H1 (cell line): ENCODE data around the gene GPN2. TPM values are rescaled to one million over a fixed set of nuclear protein-coding genes. Genes with fewer than 3 reads are reported as not detected.

Source experiments
- CTCF ChIA-PET: fragments of 300-600 bp; sonication (Branson Sonifier 250); formaldehyde crosslinking; loops from one replicate; lab custom pipeline; 2021; ENCODE audit not compliant: partially characterized antibody; lab: Charles Lee
- POLR2A ChIA-PET: fragments of 300-600 bp; sonication (Branson Sonifier 250); formaldehyde crosslinking; loops from one replicate; lab custom pipeline; 2021; ENCODE audit warnings: inconsistent platforms; ENCODE audit not compliant: partially characterized antibody; lab: Charles Lee
- DNase-seq, 2 experiments: peaks; one replicate each; pipeline versions ENCODE4 v3.0.0 to v3.0.0-alpha.2; 2010 to 2022; ENCODE audit warnings: low spot score in 2 of 2, low read depth in 1 of 2, mixed read lengths in 1 of 2
- FAIRE-seq: peaks from 2 replicates; lab custom pipeline; 2011; peaks lifted over from hg19 to GRCh38; lab: Jason Lieb, UNC
- H2AFZ ChIP-seq: 2 replicates; pipeline ENCODE4 v1.8.1; 2012; ENCODE audit warnings: low read length, inconsistent platforms
- H2AK5ac ChIP-seq: 2 replicates; pipeline ENCODE4 v1.6.1; 2013; ENCODE audit warnings: low read depth, low read length
- H2BK120ac ChIP-seq: replicated peaks from 2 replicates; pipeline ENCODE3; 2013; ENCODE audit warnings: low read depth, low read length, inconsistent platforms
- H2BK12ac ChIP-seq: 2 replicates; pipeline ENCODE4 v1.6.1; 2013; ENCODE audit warnings: low read depth, low read length
- H2BK15ac ChIP-seq: 2 replicates; pipeline ENCODE4 v1.6.1; 2013; ENCODE audit warnings: low read length
- H2BK20ac ChIP-seq: 2 replicates; pipeline ENCODE4 v1.6.1; 2013; ENCODE audit warnings: low read length
- H2BK5ac ChIP-seq: 2 replicates; pipeline ENCODE4 v1.6.1; 2013; ENCODE audit warnings: low read depth, low read length
- H3K14ac ChIP-seq: 2 replicates; pipeline ENCODE4 v1.6.1; 2013; ENCODE audit warnings: inconsistent platforms; ENCODE audit not compliant: insufficient read length
- H3K18ac ChIP-seq: 2 replicates; pipeline ENCODE4 v1.6.1; 2013; ENCODE audit warnings: low read length; ENCODE audit errors: extremely low read depth
- H3K23ac ChIP-seq: 2 replicates; pipeline ENCODE4 v1.6.1; 2013; ENCODE audit warnings: inconsistent platforms; ENCODE audit not compliant: insufficient read length
- H3K23me2 ChIP-seq: 2 replicates; pipeline ENCODE4 v1.6.1; 2013; ENCODE audit warnings: low read depth, low read length
- H3K27ac ChIP-seq: 2 replicates; pipeline ENCODE4 v1.6.1; 2011; ENCODE audit warnings: low read depth, low read length, inconsistent platforms
- H3K27me3 ChIP-seq, 4 experiments: replicated peaks in 1 of 4; 1 replicate in 1 of 4; 2 replicates in 3 of 4; pipeline versions ENCODE4 v1.6.1 to v1.8.1; 2011 to 2013; ENCODE audit warnings: low read length in 3 of 4, mild to moderate bottlenecking in 3 of 4, inconsistent platforms in 2 of 4, mixed read lengths in 2 of 4, moderate library complexity in 1 of 4; ENCODE audit not compliant: control insufficient read depth in 3 of 4, insufficient read depth in 3 of 4; ENCODE audit errors: extremely low read depth in 1 of 4
- H3K36me3 ChIP-seq, 4 experiments: 2 replicates each; pipeline versions ENCODE4 v1.6.1 to v1.8.1; 2011 to 2013; ENCODE audit warnings: mild to moderate bottlenecking in 4 of 4, low read length in 3 of 4, moderate library complexity in 2 of 4, control low read depth in 1 of 4, inconsistent platforms in 1 of 4; ENCODE audit not compliant: insufficient read depth in 4 of 4, control insufficient read depth in 2 of 4
- H3K4ac ChIP-seq: replicated peaks from 2 replicates; pipeline ENCODE3; 2013; ENCODE audit warnings: low read length, low read depth, mixed read lengths, inconsistent platforms; ENCODE audit not compliant: insufficient read length
- H3K4me1 ChIP-seq, 4 experiments: replicated peaks in 1 of 4; 1 replicate in 1 of 4; 2 replicates in 3 of 4; pipeline versions ENCODE4 v1.6.1 to v1.8.1; 2011 to 2013; ENCODE audit warnings: low read length in 3 of 4, inconsistent platforms in 2 of 4, mixed read lengths in 1 of 4; ENCODE audit not compliant: insufficient read depth in 4 of 4, control insufficient read depth in 3 of 4
- H3K4me2 ChIP-seq, 2 experiments: 2 replicates each; pipeline versions ENCODE4 v1.6.1 to v1.8.1; 2011 to 2013; ENCODE audit warnings: low read depth in 2 of 2, low read length in 2 of 2, control low read depth in 1 of 2, inconsistent platforms in 1 of 2, mild to moderate bottlenecking in 1 of 2; ENCODE audit not compliant: insufficient read depth in 1 of 2
- H3K4me3 ChIP-seq, 4 experiments: fragments of 200-600, 300-600 bp in 1 of 4; sonication (generic), shearing (Covaris generic), sonication (Bioruptor Twin) in 1 of 4; 2 replicates each; pipeline versions ENCODE4 v1.5.1 to v1.8.1; 2011 to 2016; ENCODE audit warnings: low read length in 4 of 4, low read depth in 3 of 4, control low read depth in 2 of 4, inconsistent platforms in 2 of 4, mild to moderate bottlenecking in 2 of 4, mixed read lengths in 1 of 4, moderate library complexity in 1 of 4; ENCODE audit not compliant: insufficient read depth in 2 of 4; ENCODE audit errors: extremely low read depth in 1 of 4
- H3K56ac ChIP-seq: replicated peaks from 2 replicates; pipeline ENCODE3; 2013; ENCODE audit warnings: low read depth, mild to moderate bottlenecking, mixed read lengths, low read length, inconsistent platforms; ENCODE audit not compliant: insufficient read length
- H3K79me1 ChIP-seq: 2 replicates; pipeline ENCODE4 v1.6.1; 2013; ENCODE audit warnings: low read depth, low read length, control low read depth
- H3K79me2 ChIP-seq, 2 experiments: 2 replicates each; pipeline versions ENCODE4 v1.6.1 to v1.8.1; 2012 to 2013; ENCODE audit warnings: low read length in 2 of 2, mild to moderate bottlenecking in 2 of 2, inconsistent platforms in 1 of 2; ENCODE audit not compliant: insufficient read depth in 2 of 2, control insufficient read depth in 1 of 2
- H3K9ac ChIP-seq, 4 experiments: replicated peaks in 1 of 4; 1 replicate in 1 of 4; 2 replicates in 3 of 4; pipeline versions ENCODE4 v1.6.1 to v1.8.1; 2011 to 2013; ENCODE audit warnings: low read depth in 3 of 4, low read length in 3 of 4, control low read depth in 2 of 4, mild to moderate bottlenecking in 2 of 4, moderate library complexity in 2 of 4, inconsistent platforms in 1 of 4; ENCODE audit errors: extremely low read depth in 1 of 4
- H3K9me3 ChIP-seq, 2 experiments: 2 replicates each; pipeline versions ENCODE4 v1.6.1 to v1.8.1; 2012 to 2013; ENCODE audit warnings: mild to moderate bottlenecking in 2 of 2, moderate library complexity in 2 of 2, control low read depth in 1 of 2, inconsistent platforms in 1 of 2, low read depth in 1 of 2, low read length in 1 of 2, mixed read lengths in 1 of 2; ENCODE audit not compliant: insufficient read depth in 2 of 2
- H4K20me1 ChIP-seq, 2 experiments: replicated peaks in 1 of 2; 2 replicates each; pipeline versions ENCODE3 to v1.8.1; 2011 to 2013; ENCODE audit warnings: inconsistent platforms in 2 of 2, low read length in 2 of 2, mild to moderate bottlenecking in 1 of 2; ENCODE audit not compliant: insufficient read depth in 2 of 2, control insufficient read depth in 1 of 2
- H4K5ac ChIP-seq: 2 replicates; pipeline ENCODE4 v1.6.1; 2013; ENCODE audit warnings: low read length, low read depth, mixed read lengths, inconsistent platforms; ENCODE audit not compliant: insufficient read length
- H4K8ac ChIP-seq: 2 replicates; pipeline ENCODE4 v1.8.0; 2013; ENCODE audit warnings: mild to moderate bottlenecking, moderate library complexity, low read length, inconsistent platforms; ENCODE audit not compliant: insufficient read depth; ENCODE audit errors: extremely low read depth
- H4K91ac ChIP-seq: replicated peaks from 2 replicates; pipeline ENCODE3; 2013; ENCODE audit warnings: low read length, mixed read lengths, inconsistent platforms; ENCODE audit not compliant: insufficient read length
- BACH1 ChIP-seq: IDR thresholded peaks from 2 replicates; pipeline ENCODE4 v1.6.1; 2012; ENCODE audit warnings: low read length, improper control_type of control experiment
- CBX8 ChIP-seq: fragments of 300-800, 300-1000 bp; sonication (generic); IDR thresholded peaks from 2 replicates; pipeline ENCODE4 v1.7.1; 2016; ENCODE audit warnings: low read depth, low read length, borderline replicate concordance
- CTBP2 ChIP-seq: IDR thresholded peaks from 2 replicates; pipeline ENCODE4 v1.7.0; 2011; ENCODE audit warnings: borderline replicate concordance, mild to moderate bottlenecking, moderate library complexity, mixed read lengths, low read length; ENCODE audit not compliant: insufficient read depth, insufficient read length
- KDM1A ChIP-seq: fragments of 200-600, 300-600 bp; sonication (generic); IDR thresholded peaks from 2 replicates; pipeline ENCODE4 v1.7.1; 2016; ENCODE audit warnings: mild to moderate bottlenecking, low read length, borderline replicate concordance
- KDM5A ChIP-seq: fragments of 200-600 bp; IDR thresholded peaks from 2 replicates; pipeline ENCODE4 v1.7.1; 2012; ENCODE audit warnings: mild to moderate bottlenecking, low read length, inconsistent platforms, mixed read lengths
- MAFK ChIP-seq: IDR thresholded peaks from 2 replicates; pipeline ENCODE4 v1.6.1; 2012; ENCODE audit warnings: low read depth, mild to moderate bottlenecking, improper control_type of control experiment, low read length
- NANOG ChIP-seq: IDR thresholded peaks from 2 replicates; pipeline ENCODE4 v1.6.1; 2011; ENCODE audit warnings: low read length, low read depth, mild to moderate bottlenecking, inconsistent platforms; ENCODE audit not compliant: insufficient read depth, poor library complexity, severe bottlenecking
- POLR2A ChIP-seq, 2 experiments: IDR thresholded peaks; 1 replicate in 1 of 2; 2 replicates in 1 of 2; pipeline ENCODE4 v1.6.1; 2011; ENCODE audit warnings: low read depth in 2 of 2, low read length in 2 of 2, mild to moderate bottlenecking in 2 of 2; ENCODE audit errors: control extremely low read depth in 1 of 2
- POLR2AphosphoS5 ChIP-seq: IDR thresholded peaks from 2 replicates; pipeline ENCODE4 v1.6.1; 2011; ENCODE audit warnings: low read depth, low read length
- POU5F1 ChIP-seq: IDR thresholded peaks from 2 replicates; pipeline ENCODE4 v1.6.1; 2011; ENCODE audit warnings: low read depth, mild to moderate bottlenecking, low read length, moderate library complexity
- RBBP5 ChIP-seq: IDR thresholded peaks from 2 replicates; pipeline ENCODE4 v1.7.1; 2012; ENCODE audit warnings: low read depth, mild to moderate bottlenecking, inconsistent platforms, low read length, moderate library complexity, borderline replicate concordance
- RXRA ChIP-seq: IDR thresholded peaks from 2 replicates; pipeline ENCODE4 v1.6.1; 2011; ENCODE audit warnings: low read depth, mild to moderate bottlenecking, low read length, moderate library complexity; ENCODE audit not compliant: insufficient read depth
- SP2 ChIP-seq: IDR thresholded peaks from 2 replicates; pipeline ENCODE4 v1.6.1; 2012; ENCODE audit warnings: mild to moderate bottlenecking, low read length, inconsistent platforms
- TAF7 ChIP-seq: optimal IDR thresholded peaks from 2 replicates; pipeline ENCODE3; 2011; ENCODE audit warnings: low read depth, mild to moderate bottlenecking, inconsistent platforms, low read length, moderate library complexity, borderline replicate concordance
- TCF12 ChIP-seq: IDR thresholded peaks from 2 replicates; pipeline ENCODE4 v1.6.1; 2011; ENCODE audit warnings: low read depth, mild to moderate bottlenecking, low read length
- WGBS, 2 experiments: shearing (Covaris generic) in 1 of 2; methylation state at CpG; one replicate each; pipeline versions ENCODE4 v1.1.6 to v1.1.7; 2013 to 2015; ENCODE audit warnings: low lambda C conversion rate in 2 of 2, mixed read lengths in 2 of 2, inconsistent platforms in 1 of 2, low coverage in 1 of 2, missing lambda C conversion rate in 1 of 2; ENCODE audit not compliant: insufficient replicate concordance in 2 of 2, insufficient coverage in 1 of 2, insufficient read length in 1 of 2; ENCODE audit errors: extremely low coverage in 1 of 2, missing lambda C conversion rate in 1 of 2; 5-methylcytosine and 5-hydroxymethylcytosine counted together
- polyA plus RNA-seq, 7 experiments: library from polyadenylated mRNA; depleted of rRNA in 3 of 7; stranded (reverse) in 5 of 7; unstranded in 2 of 7; fragments of >200 nt in 5 of 7; fragments of 200-250 nt in 2 of 7; gene quantifications; 1 replicate in 5 of 7; 2 replicates in 1 of 7; 4 replicates in 1 of 7; pipeline versions ENCODE4 v1.2.1 to v1.2.3, GENCODE V29; 2011 to 2013; ENCODE audit warnings: missing spikeins in 2 of 7, mixed read lengths in 2 of 7
- total RNA-seq: library from RNA; stranded (reverse); fragmentation: NEBNext Ultra II Directional; extraction: Animal tissue kit (Norgen Biotek cat#: 25700); gene quantifications from 2 replicates; pipeline ENCODE4 v1.2.1, GENCODE V29; 2021

GPN2 gene
- total and polyA plus RNA-seq, 2 of the 8 experiments (the other 6 are each of a cell fraction or from before 2014, with no cell fraction given): 27.3 to 36.8 TPM

GRCh38 chr1:26874896-26875295 lies 15.2 kb downstream of the GPN2 start:
- Histone ChIP-seq H4K5ac (no peak overlapping the region), H3K56ac (no peak overlapping the region), H3K79me1 (no peaks in the 10 kb centered on the region), H4K8ac (no peak overlapping the region), H3K36me3 (peaks cover 2 to 11% (median 6%) of the 10 kb centered on the region in 4 experiments; a peak in 5 of 8 replicates), H2BK12ac (no peak overlapping the region), H3K4me3 (no peak overlapping the region), H2AK5ac (no peak overlapping the region), H3K9ac (no peak overlapping the region; a peak in 1 of 7 replicates), H3K23me2 (no peaks in the 10 kb centered on the region), H3K14ac (no peak overlapping the region), H2BK20ac (no peak overlapping the region), H3K4ac (no peak overlapping the region), H2BK5ac (no peak overlapping the region), H2BK15ac (no peak overlapping the region), H3K27me3 (no peaks in the 10 kb centered on the region), H2AFZ (no peak overlapping the region), H3K27ac (no peak overlapping the region), H3K9me3 (no peaks in the 10 kb centered on the region), H3K4me1 (peaks cover 0 to 2% (median 0%) of the 10 kb centered on the region in 4 experiments; a peak in 1 of 7 replicates), H2BK120ac (no peak overlapping the region), H3K23ac (no peak overlapping the region), H3K79me2 (no peaks in the 10 kb centered on the region), H4K91ac (no peak overlapping the region), H3K18ac (no peak overlapping the region), H3K4me2 (no peak overlapping the region), H4K20me1 (no peaks in the 10 kb centered on the region)
- 94% methylated on average over 4 of the region's 4 CpGs; no CpG with 5 or more reads in 1 of the 2 experiments for WGBS, 2 experiments
- ChIA-PET POLR2A (interaction anchor here (1.2 to 2.2 kb wide), 3 partner anchors 10 to 18 kb away, joined by 3 to 5 read pairs (median 4); no protein-coding TSS in a partner anchor), CTCF (interaction anchor here (0.8 to 31.7 kb wide), 4 partner anchors 5 to 173 kb away, joined by 3 to 547 read pairs (median 276); partner anchors contain the start of genes GPN2 and SFN)
- FAIRE-seq (no peak), DNase-seq (no peak)
- TF ChIP-seq BACH1: no peak
- TF ChIP-seq NANOG: no peak
- no peak for TF ChIP-seq KDM1A
- no peak for TF ChIP-seq TAF7
- no peak for TF ChIP-seq RBBP5
- TF ChIP-seq POU5F1: no peak
- no peak for TF ChIP-seq CBX8
- TF ChIP-seq RXRA: no peak
- no peak for TF ChIP-seq KDM5A
- no peak for TF ChIP-seq SP2
- no peak for TF ChIP-seq MAFK
- TF ChIP-seq POLR2AphosphoS5: no peak
- no peak for TF ChIP-seq TCF12
- no peak for TF ChIP-seq POLR2A (IDR thresholded peaks at IDR 0.05; ENCODE audit: control extremely low read depth in 1 of 2, low read depth in 2 of 2, low read length in 2 of 2)
- no peak for TF ChIP-seq CTBP2
